ENCODE data around the gene RFXAP. TPM values are rescaled to one million over a fixed set of nuclear protein-coding genes. Genes with fewer than 3 reads are reported as not detected.

The RFXAP gene
- total RNA-seq, 1 experiment from 2014 or later: 8.7 TPM

- DNase-seq: no peak
- no peak overlapping the region for H2BK15ac ChIP-seq (ENCODE audit: low read depth, low read length)
- Mint-ChIP-seq H3K27ac (peak overlapping the region in 1 of 3 experiments; percentile 13; a peak in 1 of 7 replicates), H3K4me3 (no peak overlapping the region), H3K27me3 (ENCODE audit: low read depth) (peaks cover 1% of the 10 kb centered on the region; the same call in 1 of the 2 replicates), H3K4me1 (peaks cover 14 to 20% of the 10 kb centered on the region in 2 experiments), H3K9me3 (no peaks in the 10 kb centered on the region), H3K36me3 (ENCODE audit: insufficient read depth in 1 of 3, low read depth in 3 of 3) (no peaks in the 10 kb centered on the region; a peak in 1 of 7 replicates)
- no peaks in the 10 kb centered on the region for H3K27me3 ChIP-seq (ENCODE audit: insufficient read depth, low read length)
- H3K56ac ChIP-seq (ENCODE audit: insufficient read length, low read depth, low read length): no peak overlapping the region
- no peaks in the 10 kb centered on the region for H4K20me1 ChIP-seq (ENCODE audit: control insufficient read depth, insufficient read depth, insufficient read length)
- no peak overlapping the region for H4K91ac ChIP-seq (ENCODE audit: insufficient read length, low read depth, low read length)
- H3K9ac ChIP-seq (ENCODE audit: extremely low read depth, insufficient read length, low read length): no peak overlapping the region
- H3K4me1 ChIP-seq (ENCODE audit: insufficient read depth, low read length): peaks cover 3% of the 10 kb centered on the region; the same call in 1 of the 2 replicates
- H3K4ac ChIP-seq (ENCODE audit: low read depth, low read length): no peak overlapping the region
- H3K4me2 ChIP-seq (ENCODE audit: insufficient read depth, insufficient read length, low read length): no peak overlapping the region
- no peak overlapping the region for H3K23ac ChIP-seq (ENCODE audit: insufficient read length, low read depth, low read length)
- no peak overlapping the region for H2BK5ac ChIP-seq (ENCODE audit: insufficient read length, low read length)
- no peaks in the 10 kb centered on the region for H3K79me1 ChIP-seq (ENCODE audit: insufficient read depth, low read depth, low read length, poor library complexity, severe bottlenecking)
- H3K14ac ChIP-seq (ENCODE audit: insufficient read depth, low read length): no peak overlapping the region
- H3T11ph ChIP-seq (ENCODE audit: low read length): no peak overlapping the region
- no peak overlapping the region for H3K27ac ChIP-seq (ENCODE audit: insufficient read length, low read depth, low read length)
- H3K9me3 ChIP-seq (ENCODE audit: control insufficient read depth, low read depth, low read length): no peaks in the 10 kb centered on the region
- TF ChIP-seq CTCF (conservative IDR thresholded peaks at IDR 0.05): no peak
- no peak overlapping the region for H2AK5ac ChIP-seq (ENCODE audit: insufficient read length, low read length)
- no peak overlapping the region for H2BK12ac ChIP-seq (ENCODE audit: insufficient read length, low read depth, low read length)
- no CpG with 5 or more reads among the region's 6 CpGs for WGBS (ENCODE audit: extremely low coverage, insufficient read length, low lambda C conversion rate)
- no peak overlapping the region for H4K8ac ChIP-seq (replicated peaks; ENCODE audit: insufficient read length, low read depth, low read length)
- no peaks in the 10 kb centered on the region for H3K79me2 ChIP-seq (ENCODE audit: insufficient read depth, low read length)
- no peak overlapping the region for H4K5ac ChIP-seq (ENCODE audit: insufficient read length, low read depth, low read length)
- no peak overlapping the region for H2BK120ac ChIP-seq (ENCODE audit: low read depth, low read length, poor library complexity, severe bottlenecking)
- H3K23me2 ChIP-seq (ENCODE audit: insufficient read length, low read depth, low read length, poor library complexity, severe bottlenecking): no peaks in the 10 kb centered on the region
- no peak overlapping the region for H2AFZ ChIP-seq (ENCODE audit: low read length)
- H3K18ac ChIP-seq (ENCODE audit: insufficient read length, low read depth, low read length): no peak overlapping the region
- H2BK20ac ChIP-seq (ENCODE audit: low read depth, low read length, poor library complexity, severe bottlenecking): no peak overlapping the region
Observed at GRCh38 chr13:36862002-36862685, 43.1 kb downstream of the RFXAP start.

Measured in H9 (cell line).